ENCODE measurements around the gene CSF1.

- TF ChIP-seq POLR2A (IDR thresholded peaks at IDR 0.05) (no peak), CTCF (IDR thresholded peaks at IDR 0.05) (no peak)
These were observed 17.3 kb downstream of the CSF1 start for GRCh38 chr1:109927911-109928321.

Data from Peyer's patch (tissue), 4 donors.